ENCODE data around the gene RHOT2.
"Not testable (repeated sequence)": the region's sequence is repeated elsewhere in the genome, so short reads cannot be mapped to it uniquely, and the experiment has no call there.

DNA sequence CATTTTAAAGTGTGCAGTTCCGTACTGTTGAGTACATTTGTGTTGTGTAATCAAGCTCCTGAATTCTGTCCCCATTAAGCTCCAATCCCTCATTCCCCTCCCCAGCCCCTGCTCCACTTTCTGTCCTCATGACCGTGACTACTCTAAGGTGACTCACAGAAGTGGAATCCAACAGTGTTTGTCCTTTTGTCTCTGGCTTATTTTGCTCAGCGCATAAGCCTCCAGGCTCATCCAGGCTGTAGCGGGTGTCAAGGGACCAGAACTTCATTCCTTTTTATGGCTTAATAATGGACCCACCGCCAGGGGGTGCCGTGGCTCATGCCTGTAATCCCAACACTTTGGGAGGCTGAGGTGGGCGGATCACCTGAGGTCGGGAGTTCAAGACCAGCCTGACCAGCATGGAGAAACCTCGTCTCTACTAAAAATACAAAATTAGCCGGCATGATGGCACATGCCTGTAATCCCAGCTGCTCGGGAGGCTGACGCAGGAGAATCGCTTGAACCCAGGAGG lies 44.9 kb downstream of the RHOT2 start:
- not testable (repeated sequence) for TF ChIP-seq POLR2A (IDR thresholded peaks at IDR 0.05)
- TF ChIP-seq, protein P1, sequence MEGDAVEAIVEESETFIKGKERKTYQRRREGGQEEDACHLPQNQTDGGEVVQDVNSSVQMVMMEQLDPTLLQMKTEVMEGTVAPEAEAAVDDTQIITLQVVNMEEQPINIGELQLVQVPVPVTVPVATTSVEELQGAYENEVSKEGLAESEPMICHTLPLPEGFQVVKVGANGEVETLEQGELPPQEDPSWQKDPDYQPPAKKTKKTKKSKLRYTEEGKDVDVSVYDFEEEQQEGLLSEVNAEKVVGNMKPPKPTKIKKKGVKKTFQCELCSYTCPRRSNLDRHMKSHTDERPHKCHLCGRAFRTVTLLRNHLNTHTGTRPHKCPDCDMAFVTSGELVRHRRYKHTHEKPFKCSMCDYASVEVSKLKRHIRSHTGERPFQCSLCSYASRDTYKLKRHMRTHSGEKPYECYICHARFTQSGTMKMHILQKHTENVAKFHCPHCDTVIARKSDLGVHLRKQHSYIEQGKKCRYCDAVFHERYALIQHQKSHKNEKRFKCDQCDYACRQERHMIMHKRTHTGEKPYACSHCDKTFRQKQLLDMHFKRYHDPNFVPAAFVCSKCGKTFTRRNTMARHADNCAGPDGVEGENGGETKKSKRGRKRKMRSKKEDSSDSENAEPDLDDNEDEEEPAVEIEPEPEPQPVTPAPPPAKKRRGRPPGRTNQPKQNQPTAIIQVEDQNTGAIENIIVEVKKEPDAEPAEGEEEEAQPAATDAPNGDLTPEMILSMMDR (IDR thresholded peaks at IDR 0.05), result peak in 2 of 6 experiments; percentile 9 to 21
